Keratinocyte (primary cell): ENCODE results near the gene ADAMTSL5. TPM values are rescaled to one million over a fixed set of nuclear protein-coding genes. Genes with fewer than 3 reads are reported as not detected.
A peak's percentile ranks its signal among the peaks of the same experiment; 100 is the strongest.

Source experiments
- DNase-seq: peaks from one replicate; pipeline ENCODE4 v3.0.0-alpha.2; 2011; ENCODE audit warnings: low read depth, missing footprints, low spot score
- FAIRE-seq: peaks from 2 replicates; lab custom pipeline; 2011; peaks lifted over from hg19 to GRCh38; lab: Jason Lieb, UNC
- H2AFZ ChIP-seq: 2 replicates; pipeline ENCODE4 v1.6.0; 2012; ENCODE audit warnings: low read length, control low read depth, inconsistent platforms; ENCODE audit not compliant: control insufficient read depth
- H3K27ac ChIP-seq: 2 replicates; pipeline ENCODE4 v1.5.1; 2011; ENCODE audit warnings: low read length; ENCODE audit not compliant: control insufficient read depth, insufficient read depth
- H3K27me3 ChIP-seq: 3 replicates; pipeline ENCODE4 v1.6.0; 2011; ENCODE audit warnings: low read length; ENCODE audit not compliant: control insufficient read depth, insufficient read depth; ENCODE audit errors: extremely low read depth
- H3K36me3 ChIP-seq, 2 experiments: 2 replicates in 1 of 2; 3 replicates in 1 of 2; pipeline ENCODE4 v1.5.1; 2011; ENCODE audit warnings: low read length in 2 of 2, mild to moderate bottlenecking in 1 of 2; ENCODE audit not compliant: control insufficient read depth in 2 of 2, insufficient read depth in 2 of 2; ENCODE audit errors: extremely low read depth in 1 of 2
- H3K4me1 ChIP-seq: 3 replicates; pipeline ENCODE4 v1.5.1; 2011; ENCODE audit warnings: low read length; ENCODE audit not compliant: control insufficient read depth, insufficient read depth; ENCODE audit errors: extremely low read depth
- H3K4me2 ChIP-seq: 3 replicates; pipeline ENCODE4 v1.6.0; 2011; ENCODE audit warnings: low read depth, low read length; ENCODE audit not compliant: control insufficient read depth, insufficient read depth; ENCODE audit errors: extremely low read depth
- H3K4me3 ChIP-seq, 3 experiments: fragments of 200-600 bp in 1 of 3; sonication (generic) in 1 of 3; 2 replicates in 2 of 3; 3 replicates in 1 of 3; pipeline ENCODE4 v1.5.1; 2011 to 2016; ENCODE audit warnings: low read length in 3 of 3, mild to moderate bottlenecking in 3 of 3, control low read depth in 2 of 3, inconsistent platforms in 1 of 3, low read depth in 1 of 3, mixed read lengths in 1 of 3, mixed run types in 1 of 3, moderate library complexity in 1 of 3; ENCODE audit not compliant: control insufficient read depth in 2 of 3, insufficient read depth in 2 of 3; ENCODE audit errors: extremely low read depth in 1 of 3
- H3K79me2 ChIP-seq: 2 replicates; pipeline ENCODE4 v1.6.0; 2012; ENCODE audit warnings: low read length; ENCODE audit not compliant: control insufficient read depth, insufficient read depth
- H3K9ac ChIP-seq: 3 replicates; pipeline ENCODE4 v1.6.0; 2011; ENCODE audit warnings: low read length; ENCODE audit not compliant: control insufficient read depth, insufficient read depth; ENCODE audit errors: extremely low read depth
- H3K9me1 ChIP-seq: 3 replicates; pipeline ENCODE4 v1.6.0; 2011; ENCODE audit warnings: low read length; ENCODE audit not compliant: control insufficient read depth, insufficient read depth; ENCODE audit errors: extremely low read depth
- H3K9me3 ChIP-seq: 2 replicates; pipeline ENCODE4 v1.5.1; 2012; ENCODE audit warnings: low read depth, low read length; ENCODE audit not compliant: control insufficient read depth
- H4K20me1 ChIP-seq: 3 replicates; pipeline ENCODE4 v1.6.0; 2011; ENCODE audit warnings: low read length; ENCODE audit not compliant: control insufficient read depth, insufficient read depth; ENCODE audit errors: extremely low read depth
- CTCF ChIP-seq, 3 experiments: IDR thresholded peaks in 1 of 3; conservative IDR thresholded peaks in 1 of 3; optimal IDR thresholded peaks in 1 of 3; 2 replicates in 2 of 3; 3 replicates in 1 of 3; pipeline versions ENCODE3 to v1.5.1; 2011; ENCODE audit warnings: low read length in 3 of 3, mild to moderate bottlenecking in 3 of 3, moderate library complexity in 2 of 3, control low read depth in 1 of 3, inconsistent platforms in 1 of 3; ENCODE audit not compliant: insufficient read depth in 2 of 3; ENCODE audit errors: extremely low read depth in 1 of 3
- EZH2 ChIP-seq: IDR thresholded peaks from one replicate; pipeline ENCODE4 v1.6.1; 2012; ENCODE audit warnings: inconsistent platforms, mild to moderate bottlenecking, low read length, moderate library complexity
- dilution Hi-C: fragments of 300-500 bp; cut with MboI; formaldehyde crosslinking; loops from one replicate; pipeline ENCODE4 v1.7.0; 2020; ENCODE audit warnings: low sequenced_read_pairs; ENCODE audit not compliant: extremely low pct_ligation_motif_present
- polyA plus RNA-seq, 5 experiments: library from polyadenylated mRNA; depleted of rRNA in 3 of 5; stranded (reverse) in 3 of 5; stranded (forward) in 1 of 5; unstranded in 1 of 5; fragments of >200 nt; gene quantifications; 1 replicate in 1 of 5; 2 replicates in 3 of 5; 3 replicates in 1 of 5; pipeline versions ENCODE4 v1.2.1 to v1.2.3, GENCODE V29; 2011 to 2012; ENCODE audit warnings: missing spikeins in 2 of 5, low read depth in 1 of 5, low replicate concordance in 1 of 5

ADAMTSL5 gene
- polyA plus RNA-seq, 1 donor (not counting 4 experiments of a cell fraction or from before 2014, with no cell fraction given), result 4.2 TPM

GRCh38 chr19:1491114-1491848 lies 21.5 kb downstream of the ADAMTSL5 start, which contains the start of gene REEP6:
Gene REEP6, plus strand, starts transcription at chr19:1491181. Its CDS starts 89 bp downstream, at chr19:1491270.
- Histone ChIP-seq H3K36me3 (no peaks in the 10 kb centered on the region), H3K9ac (peak within 1 kb of the TSS; percentile 65), H2AFZ (peak within 1 kb of the TSS; percentile 100), H3K9me1 (no peaks in the 10 kb centered on the region), H3K4me3 (peak within 1 kb of the TSS; percentile 59 to 78 (median 77)), H3K27me3 (no peaks in the 10 kb centered on the region), H3K9me3 (no peaks in the 10 kb centered on the region), H3K27ac (peak within 1 kb of the TSS; percentile 40), H3K4me1 (peaks cover 12% of the 10 kb centered on the region), H3K4me2 (peak within 1 kb of the TSS; percentile 94), H3K79me2 (no peaks in the 10 kb centered on the region), H4K20me1 (no peaks in the 10 kb centered on the region)
- no peak for TF ChIP-seq EZH2
- no peak for TF ChIP-seq CTCF (optimal IDR thresholded peaks at IDR 0.05 in 1 of 3, IDR thresholded peaks at IDR 0.05 in 1 of 3, conservative IDR thresholded peaks at IDR 0.05 in 1 of 3; ENCODE audit: extremely low read depth in 1 of 3, insufficient read depth in 2 of 3, low read length in 3 of 3)
- FAIRE-seq (no peak), DNase-seq (no peak)
- dilution Hi-C loops, result no loop called here

GRCh38 chr19:1490311-1491113 lies 22.3 kb downstream of the ADAMTSL5 start, which contains the start of gene PCSK4:
Gene PCSK4, minus strand, starts transcription at chr19:1490350. Its CDS starts 4 bp downstream, at chr19:1490346.
- H3K27ac ChIP-seq, result peak within 1 kb of the TSS; percentile 40
- peak within 1 kb of the TSS; percentile 100 for H2AFZ ChIP-seq
- H3K9ac ChIP-seq, result peak within 1 kb of the TSS; percentile 65
- no peaks in the 10 kb centered on the region for H3K36me3 ChIP-seq
- peaks cover 12% of the 10 kb centered on the region for H3K4me1 ChIP-seq
- dilution Hi-C loops, result no loop called here
- DNase-seq (peak; percentile 94), FAIRE-seq (peak; percentile 93)
- TF ChIP-seq CTCF (optimal IDR thresholded peaks at IDR 0.05 in 1 of 3, IDR thresholded peaks at IDR 0.05 in 1 of 3, conservative IDR thresholded peaks at IDR 0.05 in 1 of 3; ENCODE audit: extremely low read depth in 1 of 3, insufficient read depth in 2 of 3, low read length in 3 of 3) (no peak), EZH2 (no peak)
- H3K9me1 ChIP-seq, result no peaks in the 10 kb centered on the region
- peak within 1 kb of the TSS; percentile 59 to 78 (median 77) for H3K4me3 ChIP-seq
- peak within 1 kb of the TSS; percentile 94 for H3K4me2 ChIP-seq
- no peaks in the 10 kb centered on the region for H3K9me3 ChIP-seq
- no peaks in the 10 kb centered on the region for H3K79me2 ChIP-seq
- H4K20me1 ChIP-seq, result no peaks in the 10 kb centered on the region
- H3K27me3 ChIP-seq, result no peaks in the 10 kb centered on the region
